OCI-LY7 (cell line): ENCODE results near the gene SORBS2. TPM values are rescaled to one million over a fixed set of nuclear protein-coding genes. Genes with fewer than 3 reads are reported as not detected.

ENCODE experiments used
- BruUV-seq: library from RNA; stranded (reverse); fragments of 400-500 nt; replicated peaks from 2 replicates; lab custom pipeline; 2021; lab: Mats Ljungman, UMichigan
- CTCF ChIA-PET: fragments of 300-600 bp; sonication (Branson Sonifier 250); formaldehyde crosslinking; loops from one replicate; lab custom pipeline; 2022; ENCODE audit warnings: antibody characterized with exemption; ENCODE audit not compliant: unreplicated experiment; lab: Charles Lee
- POLR2A ChIA-PET: fragments of 300-600 bp; sonication (Branson Sonifier 250); formaldehyde crosslinking; loops from one replicate; lab custom pipeline; 2022; ENCODE audit warnings: antibody characterized with exemption; lab: Charles Lee
- DNase-seq: peaks from one replicate; pipeline ENCODE4 v3.0.0-alpha.2; 2015; ENCODE audit warnings: low spot score
- H2AFZ ChIP-seq: fragments of 200-600 bp; sonication (generic), shearing (Covaris generic); 2 replicates; pipeline ENCODE4 v1.6.1; 2014; ENCODE audit warnings: mild to moderate bottlenecking, antibody characterized with exemption, low read length, moderate library complexity
- H3K27ac ChIP-seq: fragments of 200-600 bp; sonication (generic); 2 replicates; pipeline ENCODE4 v1.5.1; 2014; ENCODE audit warnings: mixed run types, low read depth, mild to moderate bottlenecking, moderate library complexity, low read length, inconsistent platforms; ENCODE audit not compliant: poor library complexity, severe bottlenecking
- H3K36me3 ChIP-seq: fragments of 200-600 bp; sonication (generic); 2 replicates; pipeline ENCODE4 v1.6.1; 2014; ENCODE audit warnings: mild to moderate bottlenecking, antibody characterized with exemption, low read length, moderate library complexity, mixed read lengths; ENCODE audit not compliant: insufficient read depth
- H3K4me1 ChIP-seq: fragments of 200-600 bp; sonication (generic); 2 replicates; pipeline ENCODE4 v1.5.1; 2014; ENCODE audit warnings: mild to moderate bottlenecking, low read length; ENCODE audit not compliant: insufficient read depth, poor library complexity, severe bottlenecking
- H3K4me2 ChIP-seq: fragments of 200-600 bp; sonication (generic); 2 replicates; pipeline ENCODE4 v1.6.1; 2014; ENCODE audit warnings: mild to moderate bottlenecking, low read length
- H3K4me3 ChIP-seq: fragments of 200-600 bp; sonication (generic); 2 replicates; pipeline ENCODE4 v1.5.1; 2014; ENCODE audit warnings: mild to moderate bottlenecking, low read depth, low read length; ENCODE audit not compliant: poor library complexity, severe bottlenecking
- H3K79me2 ChIP-seq: fragments of 200-600 bp; sonication (generic); 2 replicates; pipeline ENCODE4 v1.6.1; 2016; ENCODE audit warnings: low read depth, mild to moderate bottlenecking, low read length, moderate library complexity, mixed read lengths; ENCODE audit not compliant: insufficient read depth
- H3K9me2 ChIP-seq: fragments of 200-600 bp; sonication (generic); 2 replicates; pipeline ENCODE4 v1.6.1; 2016; ENCODE audit warnings: mild to moderate bottlenecking, low read length, mixed read lengths; ENCODE audit not compliant: insufficient read depth
- H3K9me3 ChIP-seq: fragments of 200-600 bp; sonication (generic); 2 replicates; pipeline ENCODE4 v1.6.1; 2014; ENCODE audit warnings: mild to moderate bottlenecking, mixed run types, low read length, mixed read lengths
- H4K20me1 ChIP-seq: fragments of 200-600 bp; sonication (generic); 2 replicates; pipeline ENCODE4 v1.6.1; 2014; ENCODE audit warnings: mild to moderate bottlenecking, antibody characterized with exemption, low read length, moderate library complexity, mixed read lengths; ENCODE audit not compliant: insufficient read depth
- CTCF ChIP-seq: fragments of 200-600 bp; sonication (generic); conservative IDR thresholded peaks from 2 replicates; pipeline ENCODE4 v1.5.1; 2014; ENCODE audit warnings: mild to moderate bottlenecking, antibody characterized with exemption, low read length, moderate library complexity, mixed read lengths
- EZH2phosphoT487 ChIP-seq: fragments of 200-600 bp; sonication (generic); IDR thresholded peaks from 2 replicates; pipeline ENCODE4 v1.6.1; 2018; ENCODE audit warnings: low read depth, borderline replicate concordance, mild to moderate bottlenecking, mixed run types, antibody characterized with exemption, low read length, moderate library complexity, mixed read lengths
- intact Hi-C: fragments of 100-400 bp; cut with micrococcal nuclease; formaldehyde crosslinking; loops from one replicate; pipeline ENCODE4 v1.10.0; 2022; ENCODE audit not compliant: unreplicated experiment
- total RNA-seq, 2 experiments: library from RNA; depleted of rRNA in 1 of 2; stranded (reverse); fragments of >200 nt in 1 of 2; shearing (Covaris generic) in 1 of 2; gene quantifications; 2 replicates each; pipeline ENCODE4 v1.2.3, GENCODE V29; 2014 to 2022

SORBS2 gene
- total RNA-seq, 2 experiments from 2014 or later: 33.2 to 43.5 TPM

- H3K27ac ChIP-seq: no peak overlapping the region
- ChIA-PET CTCF (no interaction called here), POLR2A (interaction anchor here (0.6 kb wide), 1 partner anchor 407 kb away, joined by 3 read pairs; no protein-coding TSS in a partner anchor)
- H3K36me3 ChIP-seq: peaks cover 16% of the 10 kb centered on the region; the same call in 1 of the 2 replicates
- no peak overlapping the region for H3K4me3 ChIP-seq
- H3K9me3 ChIP-seq: no peaks in the 10 kb centered on the region
- TF ChIP-seq EZH2phosphoT487 (no peak), CTCF (no peak)
- intact Hi-C loops: no loop called here
- H3K4me1 ChIP-seq: no peaks in the 10 kb centered on the region
- H2AFZ ChIP-seq: no peak overlapping the region
- H3K9me2 ChIP-seq: no peaks in the 10 kb centered on the region
- no peak for DNase-seq
- no TSS peak for BruUV-seq
- no peaks in the 10 kb centered on the region for H3K79me2 ChIP-seq
- no peaks in the 10 kb centered on the region for H4K20me1 ChIP-seq
- H3K4me2 ChIP-seq: no peak overlapping the region
Observed at GRCh38 chr4:185657699-185658098, 154.3 kb downstream of the SORBS2 start.

GRCh38 chr4:185657183-185657582 lies 154.8 kb downstream of the SORBS2 start:
- no peaks in the 10 kb centered on the region for H3K9me3 ChIP-seq
- H3K79me2 ChIP-seq: no peaks in the 10 kb centered on the region
- no peaks in the 10 kb centered on the region for H3K4me1 ChIP-seq
- TF ChIP-seq EZH2phosphoT487: no peak
- no peak for TF ChIP-seq CTCF
- no peak for DNase-seq
- intact Hi-C loops: no loop called here
- H2AFZ ChIP-seq: no peak overlapping the region
- BruUV-seq: no TSS peak
- no peak overlapping the region for H3K4me3 ChIP-seq
- H3K27ac ChIP-seq: no peak overlapping the region
- H3K4me2 ChIP-seq: no peak overlapping the region
- ChIA-PET POLR2A (interaction anchor here (0.6 to 0.7 kb wide), 2 partner anchors 49 to 408 kb away, joined by 3 read pairs; no protein-coding TSS in a partner anchor), CTCF (no interaction called here)
- H3K9me2 ChIP-seq: no peaks in the 10 kb centered on the region
- no peaks in the 10 kb centered on the region for H4K20me1 ChIP-seq
- H3K36me3 ChIP-seq: peaks cover 16% of the 10 kb centered on the region; the same call in 1 of the 2 replicates

GRCh38 chr4:185656467-185656931 lies 155.5 kb downstream of the SORBS2 start:
- H2AFZ ChIP-seq: no peak overlapping the region
- H3K79me2 ChIP-seq: no peaks in the 10 kb centered on the region
- no peak overlapping the region for H3K4me3 ChIP-seq
- TF ChIP-seq CTCF (no peak), EZH2phosphoT487 (no peak)
- peaks cover 16% of the 10 kb centered on the region; the same call in 1 of the 2 replicates for H3K36me3 ChIP-seq
- H3K4me1 ChIP-seq: no peaks in the 10 kb centered on the region
- H3K4me2 ChIP-seq: no peak overlapping the region
- no peaks in the 10 kb centered on the region for H3K9me2 ChIP-seq
- CTCF ChIA-PET: no interaction called here
- intact Hi-C loops: no loop called here
- DNase-seq: no peak
- no TSS peak for BruUV-seq
- no peaks in the 10 kb centered on the region for H4K20me1 ChIP-seq
- no peaks in the 10 kb centered on the region for H3K9me3 ChIP-seq
- no peak overlapping the region for H3K27ac ChIP-seq
- POLR2A ChIA-PET: interaction anchor here (0.7 kb wide), 1 partner anchor 48 kb away, joined by 3 read pairs; no protein-coding TSS in a partner anchor
